Chondrocyte (in vitro differentiated cells): ENCODE measurements around the gene CNR1. TPM values are rescaled to one million over a fixed set of nuclear protein-coding genes. Genes with fewer than 3 reads are reported as not detected.

ENCODE experiments used
- DNase-seq: peaks from one replicate; pipeline ENCODE4 v3.0.0; 2021; ENCODE audit warnings: mixed read lengths, low spot score
- H3K27ac Mint-ChIP-seq: one replicate; pipeline ENCODE4 v1.8.0; 2021; ENCODE audit warnings: mild to moderate bottlenecking, moderate library complexity, mixed read lengths; ENCODE audit not compliant: unreplicated experiment
- H3K27me3 Mint-ChIP-seq: 2 replicates; pipeline ENCODE4 v1.8.0; 2021; ENCODE audit warnings: low read depth, mixed read lengths
- H3K36me3 Mint-ChIP-seq: 2 replicates; pipeline ENCODE4 v1.8.0; 2021; ENCODE audit warnings: low read depth, mixed read lengths
- H3K4me1 Mint-ChIP-seq: 2 replicates; pipeline ENCODE4 v1.8.0; 2021; ENCODE audit warnings: low read depth, mild to moderate bottlenecking, mixed read lengths
- H3K4me3 Mint-ChIP-seq: one replicate; pipeline ENCODE4 v1.8.0; 2021; ENCODE audit warnings: mild to moderate bottlenecking, moderate library complexity, mixed read lengths; ENCODE audit not compliant: unreplicated experiment
- H3K9me3 Mint-ChIP-seq: 2 replicates; pipeline ENCODE4 v1.8.0; 2021; ENCODE audit warnings: low read depth, mixed read lengths
- total RNA-seq: library from RNA; stranded (reverse); gene quantifications from 3 replicates; pipeline ENCODE4 v1.2.1, GENCODE V29; 2021
- TF ChIP-seq, protein P1 (sequence below): fragments of 200-600 bp; sonication (generic); IDR thresholded peaks from 2 replicates; pipeline ENCODE4 v1.5.0; 2021; ENCODE audit warnings: antibody characterized with exemption, mild to moderate bottlenecking, moderate library complexity

The CNR1 gene
- total RNA-seq, 1 donor from 2014 or later: not detected

DNA sequence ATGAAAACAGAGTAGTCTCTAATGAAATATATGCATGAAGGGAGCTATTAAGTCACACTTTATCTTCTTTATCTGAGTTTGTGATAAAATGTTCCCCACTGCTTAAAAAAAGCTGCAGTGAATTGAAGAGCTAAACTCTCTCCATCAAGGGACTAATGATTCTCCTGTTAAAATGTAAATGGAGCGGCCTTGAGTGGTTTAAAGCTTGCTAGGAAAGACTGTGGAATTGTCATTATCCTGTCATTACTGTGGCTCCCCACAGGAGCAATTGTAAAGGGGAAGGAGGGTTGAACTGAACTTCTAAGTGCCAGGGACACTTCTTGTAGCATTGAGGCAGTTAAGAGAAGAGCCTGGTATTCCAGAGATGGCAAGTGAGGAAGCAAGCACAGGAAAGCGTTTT is 17.3 kb upstream of the CNR1 start:
- no peak overlapping the region for H3K27ac Mint-ChIP-seq
- H3K36me3 Mint-ChIP-seq: no peaks in the 10 kb centered on the region
- H3K27me3 Mint-ChIP-seq: peaks cover 13% of the 10 kb centered on the region
- DNase-seq: no peak
- TF ChIP-seq, protein P1, sequence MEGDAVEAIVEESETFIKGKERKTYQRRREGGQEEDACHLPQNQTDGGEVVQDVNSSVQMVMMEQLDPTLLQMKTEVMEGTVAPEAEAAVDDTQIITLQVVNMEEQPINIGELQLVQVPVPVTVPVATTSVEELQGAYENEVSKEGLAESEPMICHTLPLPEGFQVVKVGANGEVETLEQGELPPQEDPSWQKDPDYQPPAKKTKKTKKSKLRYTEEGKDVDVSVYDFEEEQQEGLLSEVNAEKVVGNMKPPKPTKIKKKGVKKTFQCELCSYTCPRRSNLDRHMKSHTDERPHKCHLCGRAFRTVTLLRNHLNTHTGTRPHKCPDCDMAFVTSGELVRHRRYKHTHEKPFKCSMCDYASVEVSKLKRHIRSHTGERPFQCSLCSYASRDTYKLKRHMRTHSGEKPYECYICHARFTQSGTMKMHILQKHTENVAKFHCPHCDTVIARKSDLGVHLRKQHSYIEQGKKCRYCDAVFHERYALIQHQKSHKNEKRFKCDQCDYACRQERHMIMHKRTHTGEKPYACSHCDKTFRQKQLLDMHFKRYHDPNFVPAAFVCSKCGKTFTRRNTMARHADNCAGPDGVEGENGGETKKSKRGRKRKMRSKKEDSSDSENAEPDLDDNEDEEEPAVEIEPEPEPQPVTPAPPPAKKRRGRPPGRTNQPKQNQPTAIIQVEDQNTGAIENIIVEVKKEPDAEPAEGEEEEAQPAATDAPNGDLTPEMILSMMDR: no peak
- no peaks in the 10 kb centered on the region for H3K4me1 Mint-ChIP-seq
- H3K9me3 Mint-ChIP-seq: no peaks in the 10 kb centered on the region
- H3K4me3 Mint-ChIP-seq: no peak overlapping the region

DNA sequence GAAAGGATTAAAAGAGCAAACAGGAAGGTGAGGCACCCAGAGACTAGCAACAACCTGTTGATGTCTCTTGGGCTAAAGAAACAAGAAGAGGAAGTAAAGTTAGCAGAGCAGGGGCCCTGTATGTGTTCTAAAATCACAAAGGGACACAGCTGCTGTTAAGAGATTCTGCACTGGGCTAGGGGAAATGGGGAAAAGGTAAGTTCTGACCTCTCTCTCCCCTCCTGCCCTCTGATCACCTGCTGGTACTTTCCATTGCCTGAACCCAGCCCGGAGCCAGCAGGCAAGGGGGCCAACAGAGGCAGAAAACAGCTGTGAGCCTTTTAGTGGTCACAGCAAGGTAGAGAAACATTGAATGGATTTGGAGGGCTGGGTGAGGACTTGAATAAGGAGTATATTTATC is 13.5 kb upstream of the CNR1 start:
- Mint-ChIP-seq H3K27me3 (peaks cover 14% of the 10 kb centered on the region), H3K4me1 (no peaks in the 10 kb centered on the region), H3K4me3 (no peak overlapping the region), H3K9me3 (no peaks in the 10 kb centered on the region), H3K27ac (no peak overlapping the region), H3K36me3 (no peaks in the 10 kb centered on the region)
- TF ChIP-seq, protein P1: no peak
- DNase-seq: no peak

DNA sequence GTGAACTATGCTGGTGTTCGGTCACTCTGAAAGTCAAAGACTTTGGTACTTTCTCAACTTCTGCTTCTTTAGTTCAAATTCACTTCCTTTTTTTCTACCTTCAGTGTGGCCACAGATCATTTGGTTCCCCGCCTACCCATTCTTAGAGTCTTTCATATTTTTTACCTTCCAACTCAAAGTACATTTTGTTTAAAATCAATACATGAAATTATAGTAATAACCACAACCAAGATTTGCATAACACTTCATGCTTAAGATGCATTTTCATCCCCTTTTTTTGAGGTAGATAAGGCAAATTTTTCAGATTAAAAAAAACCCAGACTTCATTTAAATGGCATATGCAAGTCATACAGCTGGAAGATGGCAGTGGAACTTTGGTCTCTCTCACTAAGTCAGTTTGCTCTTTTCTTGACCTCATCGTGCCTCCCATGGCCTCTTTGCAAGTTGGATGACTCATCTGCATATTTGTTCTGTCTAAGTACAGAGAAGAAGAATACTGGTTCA is 11.9 kb upstream of the CNR1 start:
- Mint-ChIP-seq H3K27ac (no peak overlapping the region), H3K4me1 (no peaks in the 10 kb centered on the region), H3K9me3 (no peaks in the 10 kb centered on the region), H3K4me3 (no peak overlapping the region), H3K27me3 (peaks cover 18% of the 10 kb centered on the region), H3K36me3 (no peaks in the 10 kb centered on the region)
- TF ChIP-seq, protein P1: no peak
- DNase-seq: no peak

GRCh38 chr6:88174906-88175305 is 8.8 kb upstream of the CNR1 start:
- H3K4me1 Mint-ChIP-seq: no peaks in the 10 kb centered on the region
- no peak overlapping the region for H3K4me3 Mint-ChIP-seq
- TF ChIP-seq, protein P1: no peak
- no peak overlapping the region for H3K27ac Mint-ChIP-seq
- H3K36me3 Mint-ChIP-seq: no peaks in the 10 kb centered on the region
- no peak for DNase-seq
- H3K27me3 Mint-ChIP-seq: peaks cover 27% of the 10 kb centered on the region
- no peaks in the 10 kb centered on the region for H3K9me3 Mint-ChIP-seq

GRCh38 chr6:88171312-88171711 is 5.2 kb upstream of the CNR1 start:
- H3K27ac Mint-ChIP-seq: no peak overlapping the region
- TF ChIP-seq, protein P1: no peak
- H3K27me3 Mint-ChIP-seq: peaks cover 53% of the 10 kb centered on the region
- H3K4me3 Mint-ChIP-seq: no peak overlapping the region
- H3K4me1 Mint-ChIP-seq: peaks cover 5% of the 10 kb centered on the region
- no peaks in the 10 kb centered on the region for H3K9me3 Mint-ChIP-seq
- no peaks in the 10 kb centered on the region for H3K36me3 Mint-ChIP-seq
- no peak for DNase-seq
